GM21390 (cell line): ENCODE data around the gene PLXND1.
"Not testable (repeated sequence)": the region's sequence is repeated elsewhere in the genome, so short reads cannot be mapped to it uniquely, and the experiment has no call there.

ENCODE experiments used
- ATAC-seq: cut with Tn5 transposase; IDR thresholded peaks from one replicate; pipeline ENCODE4 v1.9.1; 2021; ENCODE audit not compliant: unreplicated experiment

Gene PLXND1

DNA sequence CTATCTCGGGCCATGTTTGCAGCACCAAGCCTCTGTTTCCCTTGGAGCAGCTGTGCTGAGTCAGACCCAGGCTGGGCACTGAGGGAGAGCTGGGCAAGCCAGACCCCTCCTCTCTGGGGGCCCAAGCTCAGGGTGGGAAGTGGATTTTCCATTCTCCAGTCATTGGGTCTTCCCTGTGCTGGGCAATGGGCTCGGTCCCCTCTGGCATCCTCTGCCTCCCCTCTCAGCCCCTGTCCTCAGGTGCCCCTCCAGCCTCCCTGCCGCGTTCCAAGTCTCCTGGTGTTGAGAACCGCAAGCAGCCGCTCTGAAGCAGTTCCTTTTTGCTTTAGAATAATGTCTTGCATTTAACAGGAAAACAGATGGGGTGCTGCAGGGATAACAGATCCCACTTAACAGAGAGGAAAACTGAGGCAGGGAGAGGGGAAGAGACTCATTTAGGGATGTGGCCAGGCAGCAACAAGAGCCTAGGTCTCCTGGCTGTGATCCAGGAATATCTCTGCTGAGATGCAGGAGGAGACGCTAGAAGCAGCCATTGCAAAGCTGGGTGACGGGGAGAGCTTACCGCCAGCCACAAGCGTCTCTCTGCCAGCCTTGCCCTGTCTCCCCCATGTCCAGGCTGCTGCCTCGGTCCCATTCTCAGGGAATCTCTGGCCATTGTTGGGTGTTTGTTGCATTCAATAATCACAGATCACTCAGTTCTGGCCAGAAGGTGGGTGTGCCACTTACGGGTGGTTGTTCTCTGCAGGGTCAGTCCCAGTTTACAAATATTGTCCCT lies 76.9 kb downstream of the PLXND1 start:
- ATAC-seq, result no peak

DNA sequence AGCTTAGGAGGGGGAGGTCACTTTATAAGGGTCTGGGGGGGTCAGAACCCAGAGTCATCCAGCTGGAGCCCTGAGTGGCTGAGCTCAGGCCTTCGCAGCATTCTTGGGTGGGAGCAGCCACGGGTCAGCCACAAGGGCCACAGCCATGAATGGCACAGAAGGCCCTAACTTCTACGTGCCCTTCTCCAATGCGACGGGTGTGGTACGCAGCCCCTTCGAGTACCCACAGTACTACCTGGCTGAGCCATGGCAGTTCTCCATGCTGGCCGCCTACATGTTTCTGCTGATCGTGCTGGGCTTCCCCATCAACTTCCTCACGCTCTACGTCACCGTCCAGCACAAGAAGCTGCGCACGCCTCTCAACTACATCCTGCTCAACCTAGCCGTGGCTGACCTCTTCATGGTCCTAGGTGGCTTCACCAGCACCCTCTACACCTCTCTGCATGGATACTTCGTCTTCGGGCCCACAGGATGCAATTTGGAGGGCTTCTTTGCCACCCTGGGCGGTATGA lies 77.8 kb downstream of the PLXND1 start, which contains the start of gene RHO:
TSS of gene RHO (plus strand) at position 51 of the 512 bp plus-strand sequence. CDS start at position 146, 95 bp downstream.
- ATAC-seq, result no peak

DNA sequence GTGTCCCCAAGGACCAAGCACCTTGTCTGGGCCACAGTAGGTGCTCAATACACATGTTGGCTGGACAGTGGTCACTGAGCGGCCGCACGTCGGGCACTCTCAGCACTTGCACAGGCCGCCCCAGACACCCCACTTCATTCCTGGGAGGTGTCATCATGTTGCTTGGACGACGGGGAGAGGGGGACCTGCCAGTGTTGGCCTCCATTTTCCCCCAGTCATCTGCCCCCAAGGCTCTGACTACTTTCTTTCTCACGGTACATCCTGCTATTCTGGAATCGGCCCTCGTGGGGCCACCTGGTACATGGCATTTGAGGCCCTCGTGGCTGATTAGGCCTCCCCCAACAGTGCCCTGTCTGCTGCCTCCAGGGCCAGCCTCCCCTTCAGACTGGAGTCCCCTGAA lies 79.2 kb downstream of the PLXND1 start:
- ATAC-seq, result no peak

DNA sequence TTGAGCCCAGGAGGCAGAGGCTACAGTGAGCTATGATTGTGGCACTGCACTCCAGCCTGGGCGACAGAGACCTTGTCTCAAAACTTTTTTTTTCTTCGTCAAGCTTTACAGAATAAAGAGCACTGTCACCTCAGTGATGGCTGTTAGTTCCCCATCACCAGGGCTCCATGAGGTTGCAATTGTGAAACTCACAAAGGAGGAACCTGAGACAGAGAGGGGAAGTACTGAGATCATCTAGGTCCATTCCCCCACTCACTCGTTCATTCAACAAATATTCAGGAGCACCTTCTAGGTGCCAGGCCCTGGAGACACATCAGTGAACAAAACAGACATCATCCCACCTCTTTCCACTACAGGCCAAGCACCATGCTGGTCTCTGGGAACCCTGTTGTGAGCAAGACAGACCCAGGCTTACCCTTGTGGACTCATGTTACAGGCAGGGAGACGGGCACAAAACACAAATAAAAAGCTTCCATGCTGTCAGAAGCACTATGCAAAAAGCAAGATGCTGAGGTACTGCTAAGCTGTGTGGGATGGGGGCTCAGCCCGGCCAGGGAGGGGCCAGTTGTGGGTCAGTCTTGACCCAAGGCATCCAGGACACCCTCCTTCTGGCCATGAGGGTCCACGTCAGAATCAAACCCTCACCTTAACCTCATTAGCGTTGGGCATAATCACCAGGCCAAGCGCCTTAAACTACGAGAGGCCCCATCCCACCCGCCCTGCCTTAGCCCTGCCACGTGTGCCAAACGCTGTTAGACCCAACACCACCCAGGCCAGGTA lies 80.2 kb downstream of the PLXND1 start:
- peak; percentile 93 for ATAC-seq

DNA sequence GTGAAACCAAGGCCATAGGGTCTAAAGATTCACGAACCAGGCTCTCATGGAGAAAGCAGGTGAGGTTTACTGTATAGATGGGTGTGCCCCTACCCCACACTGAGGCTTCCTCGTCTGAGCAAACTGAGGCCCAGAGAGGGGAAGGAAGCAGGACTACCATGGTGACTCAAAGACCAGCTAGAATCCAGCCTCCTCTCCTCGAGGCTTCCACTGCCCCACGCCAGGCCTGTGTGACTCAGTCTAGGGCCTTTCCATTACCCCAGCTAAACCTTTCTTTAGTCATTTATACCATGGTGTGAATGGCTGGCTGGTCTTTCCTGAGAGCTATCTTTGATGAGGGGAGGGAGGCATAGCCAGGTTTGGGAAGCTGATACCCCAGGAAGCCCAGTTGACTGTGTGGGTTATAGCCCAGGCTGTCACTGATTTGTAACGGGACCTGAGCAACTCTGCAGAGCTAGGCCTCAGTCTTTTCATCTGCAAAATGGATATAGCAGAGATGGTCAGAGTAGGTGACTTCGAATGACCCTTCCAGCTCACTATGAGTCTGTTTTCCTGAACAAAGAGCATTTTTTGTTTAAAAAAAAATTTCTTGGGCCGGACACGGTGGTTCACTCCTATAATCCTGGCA lies 81.0 kb downstream of the PLXND1 start:
- ATAC-seq, result no peak

DNA sequence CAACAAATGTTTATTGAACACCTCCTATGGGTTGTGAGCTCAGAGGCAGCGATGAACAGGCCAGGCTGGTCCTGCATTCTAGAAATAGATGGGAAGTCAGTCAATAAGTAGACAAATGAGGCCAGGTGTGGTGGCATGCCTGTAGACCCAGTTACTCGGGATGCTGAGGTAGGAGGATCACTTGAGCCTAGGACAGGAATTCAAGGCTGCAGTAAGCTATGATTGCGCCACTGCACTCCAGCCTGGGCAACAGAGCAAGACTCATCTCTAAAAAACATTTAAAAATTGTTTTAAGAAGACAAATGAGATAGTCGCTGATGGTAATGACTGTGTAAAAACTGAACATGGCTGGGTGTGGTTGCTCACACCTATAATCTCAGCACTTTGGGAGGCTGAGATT lies 82.4 kb downstream of the PLXND1 start:
- no peak for ATAC-seq

DNA sequence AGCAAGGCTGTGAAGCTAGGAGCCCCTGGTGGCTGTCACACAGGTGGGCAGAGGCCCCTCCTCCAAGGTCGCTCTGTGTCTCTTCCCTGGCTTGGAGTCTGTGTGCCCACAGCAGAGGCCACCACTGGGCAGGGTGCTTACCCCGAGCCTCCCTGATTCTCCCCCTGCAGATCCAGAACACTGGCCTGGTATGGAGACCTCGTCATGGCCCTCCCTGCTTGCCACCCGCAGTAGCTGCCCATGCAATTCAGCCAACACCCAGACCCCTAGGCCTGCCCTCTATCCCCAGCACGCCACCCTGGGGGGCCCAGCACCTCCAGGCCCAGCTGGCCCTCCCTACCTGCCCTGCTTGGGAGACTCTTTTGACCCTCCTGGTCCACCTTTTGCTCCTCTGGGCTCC lies 83.5 kb downstream of the PLXND1 start:
- ATAC-seq, result no peak

DNA sequence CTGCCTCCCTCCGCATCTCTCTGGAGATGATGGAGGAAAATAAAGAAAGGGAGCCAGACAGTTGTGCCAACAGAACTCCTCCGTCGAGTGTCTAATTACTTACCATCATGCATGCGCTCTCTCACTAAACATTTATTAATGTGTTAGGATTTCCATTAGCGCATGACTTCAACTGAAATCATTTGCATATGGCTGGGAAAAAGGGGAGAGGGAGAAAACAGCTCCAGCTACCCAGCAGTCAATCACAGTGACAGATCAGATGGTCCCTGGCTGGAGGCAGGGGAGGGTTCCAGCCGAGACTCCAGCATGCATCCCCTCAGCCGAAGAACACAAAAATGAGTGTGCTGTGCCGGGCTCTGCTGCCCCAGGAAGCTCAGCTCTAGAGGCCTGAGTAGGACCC lies 84.9 kb downstream of the PLXND1 start:
- no peak for ATAC-seq

DNA sequence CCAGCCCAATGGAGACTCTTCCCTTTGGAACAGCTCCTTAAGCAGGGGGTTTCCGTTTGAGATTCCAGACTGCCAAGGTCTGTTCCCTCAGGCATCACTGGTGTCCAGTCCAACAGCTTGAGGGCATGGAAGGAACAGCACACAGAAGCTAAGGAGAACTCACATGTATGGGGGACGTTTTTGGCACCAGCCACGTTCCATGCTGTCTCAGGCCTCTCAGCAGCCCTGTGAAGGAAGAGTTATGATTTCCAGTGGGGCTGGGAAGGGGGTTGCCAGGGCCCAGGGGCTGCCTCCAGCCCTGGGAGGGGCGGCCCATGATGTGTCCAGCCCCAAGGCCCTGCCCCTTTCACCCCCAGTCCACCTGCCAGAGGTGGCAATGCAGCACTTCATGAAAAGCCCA lies 85.5 kb downstream of the PLXND1 start:
- no peak for ATAC-seq

DNA sequence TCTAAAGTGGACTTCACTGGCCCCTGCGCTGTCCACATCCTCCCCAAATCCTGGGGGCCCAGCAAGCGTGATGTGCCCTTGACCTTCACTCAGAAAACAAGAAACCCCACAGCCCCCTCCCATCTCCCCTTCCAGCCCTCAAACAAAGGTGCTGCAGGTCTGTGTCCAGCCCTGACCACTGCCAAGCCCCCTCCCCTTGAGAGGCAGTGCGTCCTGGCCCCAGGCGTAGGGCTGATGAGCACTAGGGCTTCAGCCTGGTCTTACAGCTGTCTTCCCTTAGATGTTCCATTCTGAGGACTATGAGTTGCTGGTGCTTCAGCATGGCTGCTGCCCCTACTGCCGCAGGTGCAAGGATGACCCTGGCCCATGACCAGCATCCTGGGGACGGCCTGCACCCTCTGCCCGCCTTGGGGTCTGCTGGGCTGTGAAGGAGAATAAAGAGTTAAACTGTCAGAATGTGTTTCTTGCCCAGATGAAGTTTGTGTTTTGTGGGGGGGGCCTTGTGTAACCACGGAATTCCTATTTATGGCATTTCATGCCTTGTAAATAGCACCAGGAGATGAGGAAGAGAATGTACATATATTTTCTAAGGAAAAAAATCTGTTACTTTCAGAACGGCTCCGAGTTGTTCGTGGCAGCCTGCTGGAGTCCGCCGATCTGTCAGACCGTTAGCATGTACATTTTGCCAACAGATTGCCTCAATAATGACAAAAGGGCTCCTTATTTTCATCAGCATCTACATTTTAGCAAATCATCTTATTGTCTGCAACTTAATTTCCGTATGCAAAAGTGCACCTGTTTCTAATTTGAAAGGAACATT lies 86.4 kb downstream of the PLXND1 start:
- ATAC-seq, result no peak

DNA sequence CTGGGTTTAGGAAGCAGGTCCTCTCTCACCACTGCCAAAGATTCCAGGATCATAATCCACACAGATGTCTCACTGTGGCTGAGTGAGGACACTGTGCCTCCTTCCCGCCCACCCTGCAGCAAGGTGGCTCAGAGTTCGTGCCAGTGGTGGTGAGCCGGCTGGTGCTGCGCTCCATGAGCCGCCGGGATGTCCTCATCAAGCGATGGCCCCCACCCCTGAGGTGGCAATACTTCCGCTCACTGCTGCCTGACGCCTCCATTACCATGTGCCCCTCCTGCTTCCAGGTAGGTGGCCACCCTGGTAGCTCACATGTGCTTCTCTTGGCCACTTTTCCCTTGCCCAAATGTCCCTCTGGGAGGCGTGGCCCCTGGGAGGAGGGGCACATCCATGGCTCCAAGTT lies 87.0 kb downstream of the PLXND1 start:
- ATAC-seq, result no peak

DNA sequence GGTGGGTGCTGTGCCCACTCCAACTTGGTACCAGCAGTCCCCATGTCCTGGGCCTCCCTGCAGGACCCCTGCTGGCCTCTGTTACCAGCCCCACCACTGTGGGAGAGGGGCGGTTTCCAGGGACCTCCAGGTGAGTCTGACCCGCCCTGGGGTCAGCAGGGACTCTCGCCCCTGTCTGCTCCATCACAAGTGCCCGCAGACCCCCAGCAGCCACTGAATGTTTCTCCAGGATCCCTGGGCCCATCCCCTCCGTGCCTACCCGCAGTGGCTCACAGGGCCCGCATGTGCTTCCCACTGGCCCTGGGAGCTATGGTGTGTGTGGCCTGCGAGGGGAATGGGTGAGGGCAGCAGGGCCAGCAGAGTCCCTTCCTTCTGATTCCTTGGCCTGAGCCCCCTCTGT lies 87.9 kb downstream of the PLXND1 start:
- ATAC-seq, result no peak

DNA sequence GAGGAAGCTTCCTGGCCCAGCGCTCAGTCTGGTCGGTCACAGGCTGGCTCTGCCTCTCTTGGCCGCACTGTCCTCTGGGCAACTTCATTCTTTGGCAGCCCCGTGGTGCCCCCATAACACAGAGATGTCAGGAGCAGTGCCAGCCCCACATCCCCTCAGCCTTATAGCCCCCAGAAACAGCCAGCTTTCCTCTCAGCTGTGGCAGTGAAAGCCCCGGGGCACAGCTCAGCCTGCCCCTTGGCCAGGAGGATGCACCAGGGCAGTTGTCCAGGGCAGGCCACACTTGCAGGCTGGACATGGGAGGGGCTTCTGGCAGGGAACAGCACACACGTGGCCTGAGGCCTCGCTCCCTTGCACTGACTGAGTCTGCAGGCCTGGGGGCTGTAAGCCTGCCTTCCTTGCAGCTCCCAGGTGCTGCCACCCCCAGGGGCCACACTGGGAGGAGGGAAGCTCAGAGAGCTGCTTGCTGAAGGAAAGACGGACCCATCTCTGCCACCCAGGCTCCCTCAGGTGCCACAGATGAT lies 88.4 kb downstream of the PLXND1 start:
- ATAC-seq, result no peak

DNA sequence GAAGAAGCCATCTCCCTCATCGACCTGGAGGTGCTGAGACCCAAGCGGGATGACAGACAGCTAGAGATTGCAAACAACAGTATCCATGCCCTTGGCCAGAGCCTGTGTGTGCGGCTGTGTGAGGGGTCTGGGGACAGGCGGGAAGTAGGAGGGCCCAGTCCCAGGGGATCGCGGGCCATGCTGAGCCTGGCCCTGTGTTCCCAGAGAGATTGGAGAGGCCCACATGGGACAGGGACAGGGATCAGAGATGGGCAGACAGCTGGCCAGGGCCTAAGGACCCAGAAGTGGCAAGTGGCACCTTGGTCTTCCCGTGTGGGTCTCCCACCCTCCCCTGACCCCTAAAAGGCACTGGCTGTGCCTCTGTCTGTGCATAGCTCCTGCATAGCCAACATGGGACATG lies 89.0 kb downstream of the PLXND1 start:
- ATAC-seq, result no peak

DNA sequence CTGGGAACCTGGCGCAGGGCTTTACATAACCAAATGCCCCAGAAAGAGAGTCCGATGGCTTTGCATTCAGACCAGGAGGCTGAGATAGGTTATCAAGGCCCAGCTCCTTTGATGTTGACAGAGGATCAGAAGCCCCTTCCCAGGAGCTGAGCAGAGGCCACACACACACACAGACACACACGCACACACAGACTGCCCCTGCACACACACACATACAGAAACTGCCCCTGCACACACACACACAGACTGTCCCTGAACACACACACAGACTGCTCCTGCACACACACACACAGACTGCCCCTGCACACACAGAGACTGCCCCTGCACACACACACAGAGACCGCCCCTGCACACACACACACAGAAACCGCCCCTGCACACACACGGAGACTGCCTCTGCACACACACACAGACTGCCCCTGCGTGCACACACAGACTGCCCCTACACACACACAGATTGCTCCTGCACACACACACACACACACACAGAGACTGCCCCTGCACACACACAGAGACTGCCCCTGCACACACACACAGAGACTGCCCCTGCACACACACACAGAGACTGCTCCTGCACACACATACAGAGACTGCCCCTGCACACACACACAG lies 90.5 kb downstream of the PLXND1 start:
- ATAC-seq, result not testable (repeated sequence)

DNA sequence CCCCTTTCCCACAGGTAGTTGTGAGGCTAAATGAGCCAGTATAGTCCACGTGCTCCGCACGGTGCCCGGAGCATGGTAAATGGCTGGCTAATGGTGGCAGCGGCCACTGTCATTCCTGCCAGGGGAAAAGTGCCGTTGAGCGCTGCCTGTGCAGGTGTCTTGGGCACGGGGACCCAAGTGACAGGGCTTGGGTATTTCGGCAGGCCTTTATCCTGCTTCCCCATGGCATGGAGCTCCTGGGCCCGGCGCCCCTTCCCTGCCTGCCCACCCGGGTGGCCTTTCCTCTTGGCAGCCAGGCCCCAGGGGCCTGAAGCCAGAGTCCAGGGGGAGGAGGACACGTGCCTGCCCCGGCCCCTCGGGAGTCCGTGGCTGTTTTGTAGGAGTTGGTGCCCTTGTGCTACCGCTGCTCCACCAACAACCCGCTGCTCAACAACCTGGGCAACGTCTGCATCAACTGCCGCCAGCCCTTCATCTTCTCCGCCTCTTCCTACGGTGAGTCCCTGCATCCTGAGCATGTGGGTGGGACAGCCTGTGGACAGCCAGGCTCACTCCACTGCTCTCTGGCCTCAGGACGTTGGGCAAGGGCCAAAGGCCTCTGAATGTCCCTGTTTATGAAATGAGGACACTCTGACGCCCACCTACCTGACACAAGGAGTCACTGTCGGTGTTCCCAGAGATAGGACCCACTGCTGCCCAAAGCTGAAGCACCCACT lies 91.2 kb downstream of the PLXND1 start:
- not testable (repeated sequence) for ATAC-seq

DNA sequence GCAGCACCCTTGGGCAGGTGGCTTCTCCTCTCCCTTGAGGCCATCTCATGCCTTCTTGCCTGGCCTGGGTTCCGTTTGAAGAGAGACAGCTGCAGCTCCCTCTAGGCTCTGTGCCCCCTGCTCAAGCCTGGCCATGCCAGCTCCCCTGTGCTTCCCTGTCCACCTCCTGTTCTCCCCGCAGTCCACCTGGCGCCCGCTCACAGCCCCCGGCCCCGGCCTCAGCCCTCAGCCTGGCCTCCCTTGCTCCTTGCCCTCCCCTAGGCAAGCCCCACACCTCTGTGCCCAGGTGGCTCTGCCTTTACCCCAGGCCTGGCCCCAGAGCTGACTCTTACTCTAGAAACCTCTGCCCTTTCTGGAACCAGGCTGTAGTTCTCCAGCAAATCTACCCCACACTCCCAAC lies 91.9 kb downstream of the PLXND1 start:
- ATAC-seq, result no peak

DNA sequence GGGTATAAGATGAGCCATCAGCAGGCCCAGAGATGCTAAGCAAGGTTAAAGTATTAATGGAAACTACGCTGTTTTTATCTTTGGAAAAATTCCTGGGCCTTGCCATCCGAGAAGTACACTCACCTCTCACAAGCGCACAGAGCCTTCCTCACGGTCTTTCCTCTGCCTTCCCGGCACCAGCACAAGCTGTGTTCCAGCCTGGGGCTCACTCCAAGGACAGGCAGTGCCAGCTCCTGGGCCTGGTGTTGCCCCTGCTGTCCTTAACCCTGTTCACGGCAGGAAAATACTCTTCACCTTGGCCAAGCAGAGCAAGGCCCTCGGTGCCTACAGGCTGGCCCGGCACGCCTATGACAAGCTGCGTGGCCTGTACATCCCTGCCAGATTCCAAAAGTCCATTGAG lies 92.4 kb downstream of the PLXND1 start:
- ATAC-seq, result no peak

DNA sequence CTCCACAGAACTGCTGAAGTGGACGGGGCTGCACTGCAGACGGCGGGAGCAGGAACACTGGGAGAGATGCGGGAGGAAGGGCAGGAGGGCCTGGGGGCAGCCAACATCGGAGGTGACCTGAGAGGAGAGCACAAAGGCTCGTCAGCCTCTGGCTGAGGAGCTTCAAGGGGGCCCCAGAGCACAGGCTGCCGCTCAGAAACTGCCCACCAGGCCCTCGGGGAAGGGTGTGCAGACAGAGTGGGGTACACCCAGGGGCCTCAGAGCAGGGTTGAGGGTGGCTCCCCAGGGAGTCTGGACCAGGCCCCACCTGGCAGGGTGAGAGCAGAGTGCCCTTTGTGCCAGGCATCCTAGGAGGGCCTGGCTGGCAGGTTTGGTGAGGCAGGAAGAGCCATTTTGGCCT lies 92.8 kb downstream of the PLXND1 start:
- ATAC-seq, result no peak

DNA sequence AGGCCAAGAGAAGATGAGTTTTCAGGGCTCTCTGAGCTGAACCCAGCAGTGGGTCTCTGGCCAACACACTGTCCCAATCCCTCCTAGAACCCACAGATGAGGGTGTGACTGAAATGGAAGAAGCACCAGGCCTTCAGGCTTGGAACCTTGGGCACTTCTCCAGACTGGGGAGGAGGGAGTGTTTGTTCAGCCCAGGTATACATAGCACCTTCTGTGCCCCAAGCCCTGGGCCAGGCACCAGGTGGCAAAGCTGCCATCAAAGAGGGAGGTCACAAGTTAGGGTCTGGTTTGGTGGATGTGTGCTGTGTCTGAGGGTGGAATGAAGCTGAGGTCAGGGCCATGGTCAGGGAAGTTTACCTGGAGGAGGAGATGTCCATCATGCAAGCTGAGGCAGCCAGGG lies 93.9 kb downstream of the PLXND1 start:
- no peak for ATAC-seq
